HEK293 (cell line): Measurements from ENCODE around the gene CSRNP2.
A peak's percentile ranks its signal among the peaks of the same experiment; 100 is the strongest.

Source experiments
- CTCF ChIA-PET: fragments of 350-600 bp; formaldehyde crosslinking; extraction: SDS; loops from one replicate; lab custom pipeline; 2021; ENCODE audit warnings: antibody characterized with exemption; lab: Yijun Ruan, JAX
- POLR2A ChIA-PET: fragments of 300-600 bp; formaldehyde crosslinking; extraction: SDS; loops from one replicate; lab custom pipeline; 2020; ENCODE audit warnings: antibody characterized with exemption, inconsistent platforms; lab: Yijun Ruan, JAX
- H3K27ac ChIP-seq: fragments of 200-500 bp; sonication (Bioruptor generic); 2 replicates; pipeline ENCODE4 v1.5.1; 2014; ENCODE audit warnings: low read depth, low read length, control low read depth, inconsistent platforms; ENCODE audit errors: extremely low read depth
- H3K36me3 ChIP-seq, 2 experiments: fragments of 200-500 bp in 1 of 2; sonication (Bioruptor generic) in 1 of 2; 1 replicate in 1 of 2; 2 replicates in 1 of 2; pipeline ENCODE4 v1.5.1; 2014 to 2017; ENCODE audit warnings: inconsistent platforms in 2 of 2, low read length in 2 of 2; ENCODE audit not compliant: control insufficient read depth in 2 of 2, insufficient read depth in 1 of 2
- H3K4me1 ChIP-seq: fragments of 200-500 bp; sonication (Bioruptor generic); 2 replicates; pipeline ENCODE4 v1.5.1; 2014; ENCODE audit warnings: mild to moderate bottlenecking, low read length, inconsistent platforms; ENCODE audit not compliant: control insufficient read depth, insufficient read depth
- H3K4me3 ChIP-seq: 2 replicates; pipeline ENCODE4 v1.5.1; 2011; ENCODE audit warnings: low read depth, mild to moderate bottlenecking, control low read depth, low read length, moderate library complexity
- H3K9me3 ChIP-seq: fragments of 200-500 bp; sonication (Bioruptor generic); 2 replicates; pipeline ENCODE4 v1.5.1; 2014; ENCODE audit warnings: low read depth, low read length, inconsistent platforms; ENCODE audit not compliant: control insufficient read depth, insufficient read depth
- GLI2 ChIP-seq: fragments of 450-650 bp; formaldehyde crosslinking; IDR thresholded peaks from 2 replicates; pipeline ENCODE4; 2017; ENCODE audit warnings: missing biosample characterization, missing genetic modification characterization, low read depth, borderline replicate concordance
- MEIS1 ChIP-seq: sonication (generic); formaldehyde crosslinking; IDR thresholded peaks from 2 replicates; pipeline ENCODE4 v1.8.1; 2022; ENCODE audit warnings: missing genetic modification reagents, mild to moderate bottlenecking, borderline replicate concordance
- OSR2 ChIP-seq: fragments of 450-650 bp; formaldehyde crosslinking; IDR thresholded peaks from 2 replicates; pipeline ENCODE4 v1.5.1; 2016; ENCODE audit warnings: missing biosample characterization, missing genetic modification characterization
- PRDM1 ChIP-seq: fragments of 450-650 bp; formaldehyde crosslinking; IDR thresholded peaks from 2 replicates; pipeline ENCODE4; 2016; ENCODE audit warnings: missing biosample characterization, missing genetic modification characterization
- YY1 ChIP-seq: fragments of 450-650 bp; formaldehyde crosslinking; IDR thresholded peaks from 2 replicates; pipeline ENCODE4 v1.5.1; 2018; ENCODE audit warnings: missing biosample characterization, missing genetic modification characterization
- ZBTB17 ChIP-seq: fragments of 450-650 bp; formaldehyde crosslinking; IDR thresholded peaks from 2 replicates; pipeline ENCODE4 v1.5.1; 2016; ENCODE audit warnings: missing biosample characterization, missing genetic modification characterization
- ZNF19 ChIP-seq: fragments of 450-650 bp; formaldehyde crosslinking; IDR thresholded peaks from 2 replicates; pipeline ENCODE4; 2016; ENCODE audit warnings: missing biosample characterization, missing genetic modification characterization, low read depth
- ZNF221 ChIP-seq: fragments of 450-650 bp; formaldehyde crosslinking; IDR thresholded peaks from 2 replicates; pipeline ENCODE4 v1.5.1; 2017; ENCODE audit warnings: missing biosample characterization, missing genetic modification characterization, borderline replicate concordance
- ZNF335 ChIP-seq: fragments of 450-650 bp; formaldehyde crosslinking; conservative IDR thresholded peaks from 2 replicates; pipeline ENCODE4 v1.5.1; 2016; ENCODE audit warnings: missing biosample characterization, missing genetic modification characterization
- ZNF366 ChIP-seq: fragments of 450-650 bp; formaldehyde crosslinking; conservative IDR thresholded peaks from 2 replicates; pipeline ENCODE4 v1.5.1; 2016; ENCODE audit warnings: missing biosample characterization, missing genetic modification characterization
- ZNF37A ChIP-seq: fragments of 450-650 bp; IDR thresholded peaks from 2 replicates; pipeline ENCODE4 v1.5.1; 2018; ENCODE audit warnings: missing biosample characterization, missing genetic modification characterization
- ZNF530 ChIP-seq: fragments of 450-650 bp; formaldehyde crosslinking; IDR thresholded peaks from 2 replicates; pipeline ENCODE4 v1.5.1; 2016; ENCODE audit warnings: low read depth, missing biosample characterization, missing genetic modification characterization
- ZNF707 ChIP-seq: fragments of 450-650 bp; formaldehyde crosslinking; IDR thresholded peaks from 2 replicates; pipeline ENCODE4 v1.5.1; 2016; ENCODE audit warnings: missing biosample characterization, missing genetic modification characterization
- TF ChIP-seq, protein P1 (sequence below): fragments of 450-650 bp; formaldehyde crosslinking; IDR thresholded peaks from 2 replicates; pipeline ENCODE4 v1.5.1; 2016; ENCODE audit warnings: missing biosample characterization, missing genetic modification characterization
- TF ChIP-seq, protein P2 (sequence below): fragments of 450-650 bp; formaldehyde crosslinking; IDR thresholded peaks from 2 replicates; pipeline ENCODE4 v1.5.1; 2017; ENCODE audit warnings: missing biosample characterization, mild to moderate bottlenecking, missing genetic modification characterization, moderate library complexity
- TF ChIP-seq, protein P3 (sequence below): fragments of 450-650 bp; IDR thresholded peaks from 2 replicates; pipeline ENCODE4 v1.5.1; 2018; ENCODE audit warnings: missing biosample characterization, missing genetic modification characterization
- TF ChIP-seq, protein P4 (sequence below): fragments of 450-650 bp; formaldehyde crosslinking; IDR thresholded peaks from 2 replicates; pipeline ENCODE4 v1.5.1; 2016; ENCODE audit warnings: missing biosample characterization, missing genetic modification characterization
- TF ChIP-seq, protein P5 (sequence below): fragments of 450-650 bp; formaldehyde crosslinking; IDR thresholded peaks from 2 replicates; pipeline ENCODE4 v1.5.1; 2017; ENCODE audit warnings: missing biosample characterization, missing genetic modification characterization

Gene CSRNP2

DNA sequence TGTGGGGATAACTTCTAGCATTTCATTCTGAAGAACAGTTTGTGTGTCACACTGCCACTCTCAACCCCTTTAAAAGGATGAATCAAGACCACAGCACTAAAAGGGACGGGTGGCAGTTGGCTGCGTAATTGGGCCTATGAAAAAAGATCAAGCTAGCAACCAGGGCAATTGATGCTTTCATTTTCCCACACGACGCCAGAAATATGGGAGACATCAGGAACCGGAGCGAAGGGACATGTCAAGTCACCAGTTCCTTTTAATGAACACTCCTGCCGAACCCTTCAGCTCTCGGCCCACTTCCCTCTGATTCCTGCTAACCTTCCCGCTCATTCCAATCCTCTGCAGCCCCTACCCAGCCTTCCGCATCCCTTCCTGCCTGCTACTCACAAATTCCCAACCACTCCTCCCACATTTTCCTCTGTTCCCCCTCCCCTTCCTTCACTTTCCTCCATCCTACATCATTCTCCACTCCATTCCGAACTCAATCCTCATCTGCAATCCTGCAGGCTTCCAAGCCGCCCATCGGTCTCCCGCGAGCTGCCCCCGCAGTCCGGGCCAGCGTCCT is 753 bp downstream of the CSRNP2 start (continued):
- TF ChIP-seq YY1 (tag by site-specific recombination) (no peak; the same call in 1 of the 2 replicates), ZNF707 (tag by site-specific recombination) (no peak), ZNF221 (tag by site-specific recombination) (no peak), ZNF366 (tag by site-specific recombination) (peak; percentile 86), MEIS1 (no peak)
- TF ChIP-seq, protein P1, sequence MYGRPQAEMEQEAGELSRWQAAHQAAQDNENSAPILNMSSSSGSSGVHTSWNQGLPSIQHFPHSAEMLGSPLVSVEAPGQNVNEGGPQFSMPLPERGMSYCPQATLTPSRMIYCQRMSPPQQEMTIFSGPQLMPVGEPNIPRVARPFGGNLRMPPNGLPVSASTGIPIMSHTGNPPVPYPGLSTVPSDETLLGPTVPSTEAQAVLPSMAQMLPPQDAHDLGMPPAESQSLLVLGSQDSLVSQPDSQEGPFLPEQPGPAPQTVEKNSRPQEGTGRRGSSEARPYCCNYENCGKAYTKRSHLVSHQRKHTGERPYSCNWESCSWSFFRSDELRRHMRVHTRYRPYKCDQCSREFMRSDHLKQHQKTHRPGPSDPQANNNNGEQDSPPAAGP (tag by site-specific recombination): no peak
- TF ChIP-seq, protein P2, sequence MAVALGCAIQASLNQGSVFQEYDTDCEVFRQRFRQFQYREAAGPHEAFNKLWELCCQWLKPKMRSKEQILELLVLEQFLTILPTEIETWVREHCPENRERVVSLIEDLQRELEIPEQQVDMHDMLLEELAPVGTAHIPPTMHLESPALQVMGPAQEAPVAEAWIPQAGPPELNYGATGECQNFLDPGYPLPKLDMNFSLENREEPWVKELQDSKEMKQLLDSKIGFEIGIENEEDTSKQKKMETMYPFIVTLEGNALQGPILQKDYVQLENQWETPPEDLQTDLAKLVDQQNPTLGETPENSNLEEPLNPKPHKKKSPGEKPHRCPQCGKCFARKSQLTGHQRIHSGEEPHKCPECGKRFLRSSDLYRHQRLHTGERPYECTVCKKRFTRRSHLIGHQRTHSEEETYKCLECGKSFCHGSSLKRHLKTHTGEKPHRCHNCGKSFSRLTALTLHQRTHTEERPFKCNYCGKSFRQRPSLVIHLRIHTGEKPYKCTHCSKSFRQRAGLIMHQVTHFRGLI (tag by site-specific recombination): no peak

DNA sequence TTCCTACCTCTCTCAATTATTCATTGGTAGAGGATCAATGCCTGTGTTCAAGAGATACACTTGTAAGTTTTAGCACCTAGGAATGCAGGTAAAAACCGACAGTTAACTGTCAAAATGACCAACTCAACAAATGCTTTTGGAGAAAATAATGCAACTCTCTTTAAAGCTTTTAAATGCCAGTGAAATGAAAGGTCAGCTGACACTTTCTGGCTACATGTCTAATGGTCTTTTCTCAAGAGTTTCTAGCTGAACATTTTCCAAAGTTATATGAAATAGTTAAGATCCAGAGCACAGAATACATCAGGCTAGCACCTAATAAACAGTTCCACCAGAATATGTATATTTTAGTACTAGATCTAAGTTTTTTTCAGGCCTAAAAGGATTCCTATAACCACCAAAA is 2.0 kb downstream of the CSRNP2 start:
- Histone ChIP-seq H3K4me1 (peaks cover 8% of the 10 kb centered on the region; the same call in 1 of the 2 replicates), H3K36me3 (peaks cover 0 to under 1% of the 10 kb centered on the region in 2 experiments; a peak in 1 of 3 replicates), H3K9me3 (no peaks in the 10 kb centered on the region), H3K4me3 (no peak overlapping the region), H3K27ac (no peak overlapping the region)
- ChIA-PET POLR2A (no interaction called here), CTCF (interaction anchor here (0.6 to 0.7 kb wide), 3 partner anchors 54 to 739 kb away, joined by 3 read pairs; no protein-coding TSS in a partner anchor)
- peak; percentile 77 for TF ChIP-seq PRDM1
- TF ChIP-seq, protein P3, sequence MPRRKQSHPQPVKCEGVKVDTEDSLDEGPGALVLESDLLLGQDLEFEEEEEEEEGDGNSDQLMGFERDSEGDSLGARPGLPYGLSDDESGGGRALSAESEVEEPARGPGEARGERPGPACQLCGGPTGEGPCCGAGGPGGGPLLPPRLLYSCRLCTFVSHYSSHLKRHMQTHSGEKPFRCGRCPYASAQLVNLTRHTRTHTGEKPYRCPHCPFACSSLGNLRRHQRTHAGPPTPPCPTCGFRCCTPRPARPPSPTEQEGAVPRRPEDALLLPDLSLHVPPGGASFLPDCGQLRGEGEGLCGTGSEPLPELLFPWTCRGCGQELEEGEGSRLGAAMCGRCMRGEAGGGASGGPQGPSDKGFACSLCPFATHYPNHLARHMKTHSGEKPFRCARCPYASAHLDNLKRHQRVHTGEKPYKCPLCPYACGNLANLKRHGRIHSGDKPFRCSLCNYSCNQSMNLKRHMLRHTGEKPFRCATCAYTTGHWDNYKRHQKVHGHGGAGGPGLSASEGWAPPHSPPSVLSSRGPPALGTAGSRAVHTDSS (tag by site-specific recombination): no peak

DNA sequence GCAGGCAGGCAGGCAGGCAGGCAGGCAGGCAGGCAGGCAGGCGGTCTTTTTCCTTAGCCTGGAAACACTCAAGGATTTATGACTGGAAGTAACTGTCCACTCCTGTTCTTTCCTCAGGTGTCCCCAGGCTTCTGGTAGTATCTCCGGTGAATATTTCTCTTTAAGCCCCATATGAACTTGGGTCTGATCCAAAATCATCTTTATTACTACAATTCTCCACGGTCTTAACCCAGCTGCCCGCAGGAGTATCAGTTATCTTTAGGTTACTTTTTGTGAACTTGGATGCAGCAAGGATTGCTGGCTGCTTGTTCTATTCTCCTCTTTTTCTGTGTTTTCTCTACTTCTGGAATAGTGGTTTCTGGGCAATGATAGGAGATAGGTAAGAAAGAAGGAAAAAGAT is 3.3 kb downstream of the CSRNP2 start:
- ChIA-PET POLR2A (interaction anchor here (0.6 kb wide), 1 partner anchor 320 kb away, joined by 3 read pairs; no protein-coding TSS in a partner anchor), CTCF (interaction anchor here (0.7 kb wide), 1 partner anchor 270 kb away, joined by 3 read pairs; no protein-coding TSS in a partner anchor)
- no peak overlapping the region for H3K4me3 ChIP-seq
- no peak overlapping the region for H3K27ac ChIP-seq
- peaks cover 1 to 4% of the 10 kb centered on the region in 2 experiments; a peak in 2 of 3 replicates for H3K36me3 ChIP-seq
- TF ChIP-seq ZNF530 (no peak), ZNF366 (tag by site-specific recombination) (peak; percentile 26; the same call in 1 of the 2 replicates), ZNF19 (tag by site-specific recombination) (no peak), ZNF37A (tag by site-specific recombination) (no peak), GLI2 (no peak), OSR2 (tag by site-specific recombination) (peak; percentile 20; the same call in 1 of the 2 replicates), ZBTB17 (tag by site-specific recombination) (0 out of 2 replicates have a peak, but pooled peaks have one; percentile 33), ZNF335 (tag by site-specific recombination) (peak; percentile 34; the same call in 1 of the 2 replicates)
- TF ChIP-seq, protein P4, sequence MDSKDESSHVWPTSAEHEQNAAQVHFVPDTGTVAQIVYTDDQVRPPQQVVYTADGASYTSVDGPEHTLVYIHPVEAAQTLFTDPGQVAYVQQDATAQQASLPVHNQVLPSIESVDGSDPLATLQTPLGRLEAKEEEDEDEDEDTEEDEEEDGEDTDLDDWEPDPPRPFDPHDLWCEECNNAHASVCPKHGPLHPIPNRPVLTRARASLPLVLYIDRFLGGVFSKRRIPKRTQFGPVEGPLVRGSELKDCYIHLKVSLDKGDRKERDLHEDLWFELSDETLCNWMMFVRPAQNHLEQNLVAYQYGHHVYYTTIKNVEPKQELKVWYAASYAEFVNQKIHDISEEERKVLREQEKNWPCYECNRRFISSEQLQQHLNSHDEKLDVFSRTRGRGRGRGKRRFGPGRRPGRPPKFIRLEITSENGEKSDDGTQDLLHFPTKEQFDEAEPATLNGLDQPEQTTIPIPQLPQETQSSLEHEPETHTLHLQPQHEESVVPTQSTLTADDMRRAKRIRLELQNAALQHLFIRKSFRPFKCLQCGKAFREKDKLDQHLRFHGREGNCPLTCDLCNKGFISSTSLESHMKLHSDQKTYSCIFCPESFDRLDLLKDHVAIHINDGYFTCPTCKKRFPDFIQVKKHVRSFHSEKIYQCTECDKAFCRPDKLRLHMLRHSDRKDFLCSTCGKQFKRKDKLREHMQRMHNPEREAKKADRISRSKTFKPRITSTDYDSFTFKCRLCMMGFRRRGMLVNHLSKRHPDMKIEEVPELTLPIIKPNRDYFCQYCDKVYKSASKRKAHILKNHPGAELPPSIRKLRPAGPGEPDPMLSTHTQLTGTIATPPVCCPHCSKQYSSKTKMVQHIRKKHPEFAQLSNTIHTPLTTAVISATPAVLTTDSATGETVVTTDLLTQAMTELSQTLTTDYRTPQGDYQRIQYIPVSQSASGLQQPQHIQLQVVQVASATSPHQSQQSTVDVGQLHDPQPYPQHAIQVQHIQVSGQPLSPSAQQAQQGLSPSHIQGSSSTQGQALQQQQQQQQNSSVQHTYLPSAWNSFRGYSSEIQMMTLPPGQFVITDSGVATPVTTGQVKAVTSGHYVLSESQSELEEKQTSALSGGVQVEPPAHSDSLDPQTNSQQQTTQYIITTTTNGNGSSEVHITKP (tag by site-specific recombination): peak; percentile 41; the same call in 1 of the 2 replicates
- TF ChIP-seq, protein P5, sequence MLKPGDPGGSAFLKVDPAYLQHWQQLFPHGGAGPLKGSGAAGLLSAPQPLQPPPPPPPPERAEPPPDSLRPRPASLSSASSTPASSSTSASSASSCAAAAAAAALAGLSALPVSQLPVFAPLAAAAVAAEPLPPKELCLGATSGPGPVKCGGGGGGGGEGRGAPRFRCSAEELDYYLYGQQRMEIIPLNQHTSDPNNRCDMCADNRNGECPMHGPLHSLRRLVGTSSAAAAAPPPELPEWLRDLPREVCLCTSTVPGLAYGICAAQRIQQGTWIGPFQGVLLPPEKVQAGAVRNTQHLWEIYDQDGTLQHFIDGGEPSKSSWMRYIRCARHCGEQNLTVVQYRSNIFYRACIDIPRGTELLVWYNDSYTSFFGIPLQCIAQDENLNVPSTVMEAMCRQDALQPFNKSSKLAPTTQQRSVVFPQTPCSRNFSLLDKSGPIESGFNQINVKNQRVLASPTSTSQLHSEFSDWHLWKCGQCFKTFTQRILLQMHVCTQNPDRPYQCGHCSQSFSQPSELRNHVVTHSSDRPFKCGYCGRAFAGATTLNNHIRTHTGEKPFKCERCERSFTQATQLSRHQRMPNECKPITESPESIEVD: 0 out of 2 replicates have a peak, but pooled peaks have one; percentile 36
- H3K4me1 ChIP-seq: peaks cover 8% of the 10 kb centered on the region; the same call in 1 of the 2 replicates
- no peaks in the 10 kb centered on the region for H3K9me3 ChIP-seq
